GM12878 (cell line): ENCODE results near the gene OSBPL3. TPM values are rescaled to one million over a fixed set of nuclear protein-coding genes. Genes with fewer than 3 reads are reported as not detected.
A peak's percentile ranks its signal among the peaks of the same experiment; 100 is the strongest.

Experiments
- ATAC-seq: fragments of 200-7000 bp; cut with Tn5 transposase; 3 replicates; pipeline ENCODE4 v1.9.1; 2020; ENCODE audit warnings: mild to moderate bottlenecking, moderate library complexity
- BruUV-seq: library from RNA; stranded (reverse); fragments of 400-500 nt; replicated peaks from 2 replicates; lab custom pipeline; 2021; lab: Mats Ljungman, UMichigan
- CTCF ChIA-PET: fragments of 300-600 bp; sonication (Branson Sonifier 250); formaldehyde crosslinking; extraction: SDS; loops from one replicate; lab custom pipeline; 2021; ENCODE audit warnings: inconsistent platforms; lab: Yijun Ruan, JAX
- POLR2A ChIA-PET: fragments of 350-600 bp; formaldehyde crosslinking; extraction: SDS; loops from one replicate; lab custom pipeline; 2021; ENCODE audit warnings: inconsistent platforms; lab: Charles Lee
- RAD21 ChIA-PET: fragments of 300-600 bp; sonication (Branson Sonifier 250); formaldehyde crosslinking; loops from one replicate; lab custom pipeline; 2023; ENCODE audit warnings: antibody characterized with exemption; ENCODE audit not compliant: unreplicated experiment; lab: Charles Lee
- SMC1A ChIA-PET: fragments of 300-600 bp; sonication (Branson Sonifier 250); formaldehyde crosslinking; loops from one replicate; lab custom pipeline; 2023; ENCODE audit not compliant: unreplicated experiment, uncharacterized antibody; lab: Charles Lee
- DNase-seq: peaks from one replicate; pipeline ENCODE4 v3.0.0-alpha.2; 2011; ENCODE audit warnings: low read depth, low spot score
- FAIRE-seq: peaks from 3 replicates; lab custom pipeline; 2011; peaks lifted over from hg19 to GRCh38; lab: Jason Lieb, UNC
- H2AFZ ChIP-seq: 2 replicates; pipeline ENCODE4 v1.6.0; 2011; ENCODE audit warnings: low read depth, low read length, control low read depth; ENCODE audit not compliant: control insufficient read depth
- H3K27ac ChIP-seq: 2 replicates; pipeline ENCODE4 v1.5.1; 2011; ENCODE audit warnings: control low read depth; ENCODE audit not compliant: control insufficient read depth, insufficient read depth
- H3K27me3 ChIP-seq, 2 experiments: replicated peaks in 1 of 2; 2 replicates each; pipeline versions ENCODE4 v1.6.0 to v1.6.1; 2011; ENCODE audit warnings: low read length in 1 of 2; ENCODE audit not compliant: control insufficient read depth in 2 of 2, insufficient read depth in 2 of 2
- H3K36me3 ChIP-seq, 2 experiments: 2 replicates each; pipeline ENCODE4 v1.5.1; 2011; ENCODE audit warnings: low read length in 1 of 2; ENCODE audit not compliant: control insufficient read depth in 2 of 2, insufficient read depth in 2 of 2
- H3K4me1 ChIP-seq: 2 replicates; pipeline ENCODE4 v1.6.1; 2011; ENCODE audit warnings: mild to moderate bottlenecking, low read length, moderate library complexity, mixed read lengths; ENCODE audit not compliant: control insufficient read depth, insufficient read depth
- H3K4me2 ChIP-seq: 2 replicates; pipeline ENCODE4 v1.6.0; 2011; ENCODE audit warnings: control low read depth; ENCODE audit not compliant: control insufficient read depth, insufficient read depth
- H3K4me3 ChIP-seq: fragments of 200-600 bp; sonication (generic); 2 replicates; pipeline ENCODE4 v1.5.1; 2016
- H3K79me2 ChIP-seq: 2 replicates; pipeline ENCODE4 v1.6.0; 2011; ENCODE audit warnings: low read length; ENCODE audit not compliant: control insufficient read depth, insufficient read depth
- H3K9ac ChIP-seq: 2 replicates; pipeline ENCODE4 v1.8.0; 2011; ENCODE audit warnings: low read length, control low read depth, mixed read lengths; ENCODE audit not compliant: control insufficient read depth, insufficient read depth
- H3K9me3 ChIP-seq: replicated peaks from 3 replicates; pipeline ENCODE4 v1.5.1; 2011; ENCODE audit warnings: mild to moderate bottlenecking, low read length; ENCODE audit not compliant: control insufficient read depth, insufficient read depth
- H4K20me1 ChIP-seq: 2 replicates; pipeline ENCODE4 v1.6.0; 2011; ENCODE audit not compliant: control insufficient read depth, insufficient read depth
- BHLHE40 ChIP-seq, 2 experiments: fragments of 450-650 bp in 1 of 2; IDR thresholded peaks; 2 replicates each; pipeline ENCODE4 v1.6.1; 2011 to 2017; ENCODE audit warnings: low read depth in 2 of 2, borderline replicate concordance in 1 of 2, improper control_type of control experiment in 1 of 2, low read length in 1 of 2, mild to moderate bottlenecking in 1 of 2
- CHD2 ChIP-seq: IDR thresholded peaks from 2 replicates; pipeline ENCODE4 v1.6.1; 2011; ENCODE audit warnings: low read depth, low read length, improper control_type of control experiment, borderline replicate concordance
- IKZF2 ChIP-seq, 2 experiments: fragments of 450-650 bp; IDR thresholded peaks; 2 replicates each; pipeline ENCODE4 v1.6.1; 2017; ENCODE audit warnings: mild to moderate bottlenecking in 2 of 2, moderate library complexity in 2 of 2
- MXI1 ChIP-seq: fragments of 150-350 bp; IDR thresholded peaks from 2 replicates; pipeline ENCODE4 v1.6.1; 2011; ENCODE audit warnings: low read depth, mild to moderate bottlenecking, inconsistent platforms, low read length, improper control_type of control experiment
- RFX5 ChIP-seq: IDR thresholded peaks from 2 replicates; pipeline ENCODE4 v1.6.1; 2011; ENCODE audit warnings: low read depth, low read length, improper control_type of control experiment
- SIN3A ChIP-seq: IDR thresholded peaks from 2 replicates; pipeline ENCODE4 v1.6.1; 2012; ENCODE audit warnings: low read depth, low read length, improper control_type of control experiment
- SPI1 ChIP-seq: IDR thresholded peaks from 2 replicates; pipeline ENCODE4 v1.6.1; 2011; ENCODE audit warnings: low read depth, mild to moderate bottlenecking, low read length, moderate library complexity, borderline replicate concordance; ENCODE audit not compliant: insufficient read depth
- WGBS: methylation state at CpG from one replicate; pipeline ENCODE4 v1.1.6; 2016; ENCODE audit warnings: low lambda C conversion rate; ENCODE audit not compliant: insufficient replicate concordance, insufficient coverage; ENCODE audit errors: missing lambda C conversion rate; 5-methylcytosine and 5-hydroxymethylcytosine counted together
- in situ Hi-C: fragments of 300-500 bp; cut with MboI; formaldehyde crosslinking; loops from 9 replicates; pipeline ENCODE4 v1.14.3; 2018; ENCODE audit warnings: mixed read lengths
- intact Hi-C: fragments of 100-400 bp; cut with micrococcal nuclease; formaldehyde crosslinking; loops from one replicate; pipeline ENCODE4 v1.14.2; 2022; ENCODE audit not compliant: unreplicated experiment
- polyA plus RNA-seq, 11 experiments: library from polyadenylated mRNA; depleted of rRNA in 4 of 11; unstranded in 6 of 11; stranded (reverse) in 5 of 11; fragments of >200 nt; fragmentation: Nextera tagmentation in 4 of 11; fragmentation: Illumina TruSeq in 1 of 11; extraction: Ambion mirVana in 4 of 11; extraction: Trizol in 1 of 11; gene quantifications; 1 replicate in 1 of 11; 2 replicates in 10 of 11; pipeline versions ENCODE4 v1.2.1 to v1.2.3, GENCODE V29; 2011 to 2016; ENCODE audit warnings: inconsistent platforms in 2 of 11, missing spikeins in 2 of 11, low read depth in 1 of 11
- total RNA-seq, 4 experiments: library from RNA; depleted of rRNA in 3 of 4; stranded (reverse); fragments of >200 nt in 3 of 4; fragmentation: Illumina TruSeq in 1 of 4; extraction: Trizol in 1 of 4; gene quantifications; 2 replicates each; pipeline versions ENCODE4 v1.2.1 to v1.2.3, GENCODE V29; 2013 to 2021
- TF ChIP-seq, protein P1 (sequence below): fragments of 450-650 bp; IDR thresholded peaks from 2 replicates; pipeline ENCODE4 v1.6.1; 2017; ENCODE audit warnings: mild to moderate bottlenecking, moderate library complexity
- TF ChIP-seq, protein P2 (sequence below): IDR thresholded peaks from 2 replicates; pipeline ENCODE4 v1.6.1; 2012; ENCODE audit warnings: low read depth, low read length, improper control_type of control experiment

OSBPL3 gene
- total and polyA plus RNA-seq, 10 of the 15 experiments (the other 5 are each of a cell fraction or from before 2014, with no cell fraction given): 6.1 to 46.6 (median 27.0) TPM

DNA sequence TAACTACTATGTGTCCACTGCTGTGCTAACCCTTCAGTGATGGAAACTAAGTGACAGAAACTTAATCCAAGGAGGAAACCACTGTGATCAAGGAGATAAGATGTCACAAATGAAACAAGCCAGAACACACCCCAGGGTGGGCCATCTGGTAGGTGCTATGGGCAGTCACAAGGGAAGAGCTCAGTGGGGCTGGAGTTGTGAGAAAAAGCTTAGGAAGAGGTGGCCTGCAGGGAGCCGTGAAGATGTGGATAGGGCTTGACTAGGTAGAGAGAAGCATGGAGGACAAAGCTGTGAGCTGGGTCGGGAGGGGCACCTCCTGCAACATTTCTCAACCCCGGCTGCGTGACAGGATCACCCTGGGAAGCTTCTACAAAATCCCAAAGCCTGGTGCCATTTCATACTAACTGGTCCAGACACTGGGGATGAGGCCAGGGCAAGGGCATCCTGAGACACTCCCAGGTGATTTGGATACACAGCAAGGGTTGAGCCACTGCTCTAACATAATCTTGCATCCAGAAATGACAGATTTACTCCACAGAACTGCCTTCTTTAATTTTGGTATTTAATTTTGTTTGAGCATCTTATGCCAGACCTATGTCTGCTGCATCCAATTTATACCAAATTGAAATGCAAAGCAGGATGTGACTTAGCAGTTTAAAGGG lies 69.3 kb downstream of the OSBPL3 start:
- BruUV-seq: no TSS peak
- POLR2A ChIA-PET: interaction anchor here (0.6 to 4.6 kb wide), 13 partner anchors 11 to 1528 kb away, joined by 3 to 29 read pairs (median 4); partner anchors contain the start of gene OSBPL3
- ATAC-seq (no peak; the same call in 2 of the 3 replicates), FAIRE-seq (no peak), DNase-seq (no peak)
- no peaks in the 10 kb centered on the region for H3K36me3 ChIP-seq
- H4K20me1 ChIP-seq: no peaks in the 10 kb centered on the region
- H3K4me2 ChIP-seq: peak overlapping the region; percentile 78
- CTCF ChIA-PET: interaction anchor here (0.5 to 6.7 kb wide), 15 partner anchors 10 to 98 kb away, joined by 3 to 60 read pairs (median 5); partner anchors contain the start of gene OSBPL3
- no peaks in the 10 kb centered on the region for H3K27me3 ChIP-seq
- H3K79me2 ChIP-seq: peaks cover 81% of the 10 kb centered on the region
- H3K27ac ChIP-seq: peak overlapping the region; percentile 73
- SMC1A ChIA-PET: interaction anchor here (0.9 to 7.8 kb wide), 25 partner anchors 10 to 181 kb away, joined by 3 to 93 read pairs (median 5); partner anchors contain the start of gene OSBPL3
- no peak overlapping the region for H2AFZ ChIP-seq
- 0 out of 2 replicates have a peak overlapping the region, but pooled peaks have one; percentile 21 for H3K4me3 ChIP-seq
- intact Hi-C loops (no loop called here), in situ Hi-C loops (loop anchor here (5.0 to 25.0 kb wide), 2 partner anchors 52 to 1052 kb away; no protein-coding TSS in a partner anchor)
- peak overlapping the region; percentile 43; the same call in 1 of the 2 replicates for H3K9ac ChIP-seq
- WGBS: 86% methylated on average over 4 of the region's 4 CpGs
- RAD21 ChIA-PET: interaction anchor here (0.6 to 10.4 kb wide), 18 partner anchors 9 to 214 kb away, joined by 3 to 93 read pairs (median 4); partner anchors contain the start of genes CYCS and OSBPL3
- TF ChIP-seq IKZF2 (IDR thresholded peaks at IDR 0.05) (peak in 1 of 2 experiments; percentile 38; a peak in 1 of 4 replicates), SIN3A (no peak), BHLHE40 (IDR thresholded peaks at IDR 0.05; ENCODE audit: borderline replicate concordance in 1 of 2, low read depth in 2 of 2, low read length in 1 of 2) (peak in 1 of 2 experiments; percentile 24; a peak in 1 of 4 replicates), MXI1 (peak; percentile 14; the same call in 1 of the 2 replicates), RFX5 (no peak), SPI1 (no peak), CHD2 (0 out of 2 replicates have a peak, but pooled peaks have one; percentile 8)
- TF ChIP-seq, protein P1, sequence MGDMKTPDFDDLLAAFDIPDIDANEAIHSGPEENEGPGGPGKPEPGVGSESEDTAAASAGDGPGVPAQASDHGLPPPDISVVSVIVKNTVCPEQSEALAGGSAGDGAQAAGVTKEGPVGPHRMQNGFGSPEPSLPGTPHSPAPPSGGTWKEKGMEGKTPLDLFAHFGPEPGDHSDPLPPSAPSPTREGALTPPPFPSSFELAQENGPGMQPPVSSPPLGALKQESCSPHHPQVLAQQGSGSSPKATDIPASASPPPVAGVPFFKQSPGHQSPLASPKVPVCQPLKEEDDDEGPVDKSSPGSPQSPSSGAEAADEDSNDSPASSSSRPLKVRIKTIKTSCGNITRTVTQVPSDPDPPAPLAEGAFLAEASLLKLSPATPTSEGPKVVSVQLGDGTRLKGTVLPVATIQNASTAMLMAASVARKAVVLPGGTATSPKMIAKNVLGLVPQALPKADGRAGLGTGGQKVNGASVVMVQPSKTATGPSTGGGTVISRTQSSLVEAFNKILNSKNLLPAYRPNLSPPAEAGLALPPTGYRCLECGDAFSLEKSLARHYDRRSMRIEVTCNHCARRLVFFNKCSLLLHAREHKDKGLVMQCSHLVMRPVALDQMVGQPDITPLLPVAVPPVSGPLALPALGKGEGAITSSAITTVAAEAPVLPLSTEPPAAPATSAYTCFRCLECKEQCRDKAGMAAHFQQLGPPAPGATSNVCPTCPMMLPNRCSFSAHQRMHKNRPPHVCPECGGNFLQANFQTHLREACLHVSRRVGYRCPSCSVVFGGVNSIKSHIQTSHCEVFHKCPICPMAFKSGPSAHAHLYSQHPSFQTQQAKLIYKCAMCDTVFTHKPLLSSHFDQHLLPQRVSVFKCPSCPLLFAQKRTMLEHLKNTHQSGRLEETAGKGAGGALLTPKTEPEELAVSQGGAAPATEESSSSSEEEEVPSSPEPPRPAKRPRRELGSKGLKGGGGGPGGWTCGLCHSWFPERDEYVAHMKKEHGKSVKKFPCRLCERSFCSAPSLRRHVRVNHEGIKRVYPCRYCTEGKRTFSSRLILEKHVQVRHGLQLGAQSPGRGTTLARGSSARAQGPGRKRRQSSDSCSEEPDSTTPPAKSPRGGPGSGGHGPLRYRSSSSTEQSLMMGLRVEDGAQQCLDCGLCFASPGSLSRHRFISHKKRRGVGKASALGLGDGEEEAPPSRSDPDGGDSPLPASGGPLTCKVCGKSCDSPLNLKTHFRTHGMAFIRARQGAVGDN: 0 out of 2 replicates have a peak, but pooled peaks have one; percentile 38
- TF ChIP-seq, protein P2, sequence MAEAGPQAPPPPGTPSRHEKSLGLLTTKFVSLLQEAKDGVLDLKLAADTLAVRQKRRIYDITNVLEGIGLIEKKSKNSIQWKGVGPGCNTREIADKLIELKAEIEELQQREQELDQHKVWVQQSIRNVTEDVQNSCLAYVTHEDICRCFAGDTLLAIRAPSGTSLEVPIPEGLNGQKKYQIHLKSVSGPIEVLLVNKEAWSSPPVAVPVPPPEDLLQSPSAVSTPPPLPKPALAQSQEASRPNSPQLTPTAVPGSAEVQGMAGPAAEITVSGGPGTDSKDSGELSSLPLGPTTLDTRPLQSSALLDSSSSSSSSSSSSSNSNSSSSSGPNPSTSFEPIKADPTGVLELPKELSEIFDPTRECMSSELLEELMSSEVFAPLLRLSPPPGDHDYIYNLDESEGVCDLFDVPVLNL: no peak
- no peaks in the 10 kb centered on the region for H3K9me3 ChIP-seq
- H3K4me1 ChIP-seq: peaks cover 83% of the 10 kb centered on the region
